Transverse colon (tissue), 3 donors: ENCODE results near the gene SLC27A1.

Source experiments
- CTCF ChIP-seq, 5 experiments: fragments of 200-600 bp in 3 of 5; fragments of 450-650 bp in 2 of 5; sonication (generic) in 3 of 5; IDR thresholded peaks; 1 replicate in 2 of 5; 2 replicates in 3 of 5; pipeline ENCODE4 v1.5.1; 2016 to 2017; ENCODE audit warnings: antibody characterized with exemption in 5 of 5, inconsistent platforms in 3 of 5, mild to moderate bottlenecking in 2 of 5, moderate library complexity in 1 of 5
- POLR2A ChIP-seq: fragments of 450-650 bp; IDR thresholded peaks from one replicate; pipeline ENCODE4 v1.6.1; 2016; ENCODE audit warnings: antibody characterized with exemption, mild to moderate bottlenecking, moderate library complexity

- TF ChIP-seq CTCF (IDR thresholded peaks at IDR 0.05): no peak
- TF ChIP-seq POLR2A: no peak
These were observed 73.7 kb downstream of the SLC27A1 start for GRCh38 chr19:17543986-17544385.
